Neural cell (in vitro differentiated cells): ENCODE measurements around the gene BAAT.

Experiments used
- CTCF ChIP-seq: fragments of 450-650 bp; IDR thresholded peaks from 2 replicates; pipeline ENCODE4 v1.5.1; 2014; ENCODE audit warnings: antibody characterized with exemption, mild to moderate bottlenecking, moderate library complexity; ENCODE audit not compliant: poor library complexity, severe bottlenecking
- EZH2 ChIP-seq: fragments of 200-600, 300-800 bp; shearing (Covaris generic), sonication (generic); IDR thresholded peaks from 2 replicates; pipeline ENCODE4 v1.6.1; 2014; ENCODE audit warnings: antibody characterized with exemption, low read length, borderline replicate concordance, mild to moderate bottlenecking; ENCODE audit not compliant: insufficient read depth, poor library complexity, severe bottlenecking
- MXI1 ChIP-seq: fragments of 450-650 bp; conservative IDR thresholded peaks from 2 replicates; pipeline ENCODE4 v1.6.1; 2014; ENCODE audit warnings: antibody characterized with exemption, mild to moderate bottlenecking; ENCODE audit not compliant: poor library complexity, severe bottlenecking
- SMC3 ChIP-seq: fragments of 450-650 bp; conservative IDR thresholded peaks from 2 replicates; pipeline ENCODE4 v1.6.1; 2014; ENCODE audit warnings: antibody characterized with exemption, mild to moderate bottlenecking, moderate library complexity; ENCODE audit not compliant: poor library complexity

DNA sequence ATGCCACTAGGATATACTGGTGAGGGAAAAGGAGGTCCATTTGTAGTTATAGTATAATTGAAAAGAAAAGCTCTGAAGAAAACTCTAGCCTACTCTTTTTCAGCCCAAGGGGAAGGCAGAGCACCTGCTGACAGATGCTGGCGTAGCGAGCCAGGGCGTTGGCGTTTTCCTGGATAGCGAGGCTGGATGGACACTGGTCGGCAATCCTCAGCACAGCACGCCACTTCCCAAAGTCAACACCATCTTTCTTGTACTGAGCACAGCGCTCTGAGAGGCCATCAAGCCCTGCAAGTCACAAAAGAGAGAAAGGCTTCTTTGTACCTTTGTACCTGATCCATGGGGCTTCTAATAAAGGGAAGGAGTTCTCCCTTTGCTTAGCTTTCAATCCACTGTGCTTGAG lies 42.6 kb upstream of the BAAT start:
- TF ChIP-seq EZH2 (no peak), SMC3 (no peak), MXI1 (no peak), CTCF (no peak)
